GM19324 (cell line): ENCODE data around the gene NEURL2.
"Not testable (repeated sequence)": the region's sequence is repeated elsewhere in the genome, so short reads cannot be mapped to it uniquely, and the experiment has no call there.

Experiments used
- ATAC-seq: cut with Tn5 transposase; IDR thresholded peaks from one replicate; pipeline ENCODE4 v1.9.1; 2021; ENCODE audit warnings: mild to moderate bottlenecking, moderate library complexity; ENCODE audit not compliant: unreplicated experiment, low FRiP score

The NEURL2 gene

DNA sequence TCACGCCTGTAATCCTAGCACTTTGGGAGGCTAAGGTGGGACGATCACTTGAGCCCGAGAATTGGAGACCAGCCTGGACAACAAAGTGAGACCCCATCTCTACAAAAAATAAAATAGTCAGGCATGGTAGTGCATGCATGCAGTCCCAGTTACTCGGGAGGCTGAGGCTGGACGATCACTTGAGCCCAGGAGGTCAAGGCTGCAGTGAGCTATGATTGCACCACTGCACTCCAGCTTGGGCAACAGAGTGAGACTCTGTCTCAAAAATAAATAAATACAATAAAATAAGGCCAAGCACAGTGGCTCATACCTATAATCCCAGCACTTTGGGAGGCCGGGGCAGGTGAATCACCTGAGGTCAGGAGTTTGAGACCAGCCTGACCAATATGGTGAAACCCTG lies 10.3 kb upstream of the NEURL2 start:
- ATAC-seq: not testable (repeated sequence)

DNA sequence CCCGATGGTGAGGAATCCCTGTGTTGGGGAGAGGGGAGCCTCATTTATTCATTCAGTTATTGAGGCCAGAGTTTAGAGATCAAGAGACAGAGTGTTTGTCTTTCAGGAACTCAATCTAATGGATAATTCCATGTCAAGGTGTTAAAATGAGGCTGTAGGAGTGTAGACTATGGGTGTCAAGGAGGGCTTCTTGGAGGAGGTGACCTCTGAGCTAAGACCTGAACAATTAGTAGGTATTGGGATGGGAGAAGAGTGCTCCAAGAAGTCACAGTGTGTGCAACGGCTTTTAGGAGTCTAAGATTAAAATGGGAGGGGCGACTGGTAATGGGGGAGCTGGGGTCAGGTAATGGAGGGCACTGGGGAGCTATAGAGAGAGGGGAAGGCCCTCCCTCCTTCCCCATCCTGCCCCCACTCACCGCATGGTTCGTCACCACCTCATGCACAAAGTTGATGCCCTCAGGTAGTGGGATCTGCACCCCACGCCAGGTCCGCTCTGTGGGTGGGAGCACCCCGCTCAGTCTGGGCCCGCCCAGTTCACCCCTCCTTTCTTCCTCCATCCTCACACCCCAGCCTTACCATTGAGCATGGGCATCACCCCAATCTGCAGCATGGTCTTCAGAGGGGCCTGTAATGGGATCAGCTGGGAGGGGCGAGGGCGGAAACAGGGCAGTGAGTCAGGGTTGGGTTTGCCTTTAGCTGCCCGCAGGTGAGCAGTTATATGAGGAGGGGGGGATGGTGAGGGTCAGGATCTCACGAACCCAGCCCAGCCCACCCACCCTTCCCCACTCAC lies 8.2 kb upstream of the NEURL2 start:
- no peak for ATAC-seq

DNA sequence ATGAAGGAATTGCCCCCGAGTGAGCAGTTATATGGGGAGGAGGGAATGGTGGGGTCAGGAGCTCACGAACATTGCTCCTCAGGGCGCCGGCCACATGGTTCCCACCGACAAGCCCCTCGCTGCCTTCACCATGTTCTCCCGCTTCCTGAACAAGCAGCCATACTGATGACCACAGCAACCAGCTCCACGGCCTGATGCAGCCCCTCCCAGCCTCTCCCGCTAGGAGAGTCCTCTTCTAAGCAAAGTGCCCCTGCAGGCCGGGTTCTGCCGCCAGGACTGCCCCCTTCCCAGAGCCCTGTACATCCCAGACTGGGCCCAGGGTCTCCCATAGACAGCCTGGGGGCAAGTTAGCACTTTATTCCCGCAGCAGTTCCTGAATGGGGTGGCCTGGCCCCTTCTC lies 7.3 kb upstream of the NEURL2 start:
- no peak for ATAC-seq

DNA sequence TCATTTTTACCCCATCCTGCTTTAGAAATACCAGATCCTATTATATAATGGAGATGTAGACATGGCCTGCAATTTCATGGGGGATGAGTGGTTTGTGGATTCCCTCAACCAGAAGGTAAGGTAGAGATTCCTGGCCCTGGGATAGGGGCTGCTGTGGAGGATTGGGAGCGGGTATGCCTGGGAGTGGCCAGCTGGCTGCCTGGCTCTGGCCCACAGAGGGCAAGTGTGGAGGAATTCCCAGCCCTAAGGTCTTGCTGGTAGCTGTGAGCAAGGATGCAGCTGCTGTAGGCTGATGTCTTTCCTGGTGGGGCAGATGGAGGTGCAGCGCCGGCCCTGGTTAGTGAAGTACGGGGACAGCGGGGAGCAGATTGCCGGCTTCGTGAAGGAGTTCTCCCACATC lies 6.7 kb upstream of the NEURL2 start:
- no peak for ATAC-seq

DNA sequence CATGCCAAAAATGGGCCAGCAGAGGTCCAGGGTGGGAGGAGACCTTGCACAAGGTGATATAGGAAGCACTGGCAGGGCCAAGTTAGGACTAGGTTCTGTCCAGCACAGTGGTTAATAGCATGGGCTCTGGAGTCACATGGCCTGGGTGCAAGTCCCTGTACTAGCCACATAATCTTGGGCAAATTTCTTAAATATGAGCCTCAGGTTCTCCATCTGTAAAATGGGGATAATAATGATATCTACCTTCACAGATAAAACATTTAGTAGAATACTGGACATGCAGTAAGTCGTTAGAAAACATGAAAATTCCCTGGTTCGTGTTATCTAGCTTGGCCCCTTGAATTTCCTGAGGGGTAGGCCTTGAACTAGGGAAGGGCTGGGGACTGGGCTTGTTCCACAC lies 6.3 kb upstream of the NEURL2 start:
- no peak for ATAC-seq

DNA sequence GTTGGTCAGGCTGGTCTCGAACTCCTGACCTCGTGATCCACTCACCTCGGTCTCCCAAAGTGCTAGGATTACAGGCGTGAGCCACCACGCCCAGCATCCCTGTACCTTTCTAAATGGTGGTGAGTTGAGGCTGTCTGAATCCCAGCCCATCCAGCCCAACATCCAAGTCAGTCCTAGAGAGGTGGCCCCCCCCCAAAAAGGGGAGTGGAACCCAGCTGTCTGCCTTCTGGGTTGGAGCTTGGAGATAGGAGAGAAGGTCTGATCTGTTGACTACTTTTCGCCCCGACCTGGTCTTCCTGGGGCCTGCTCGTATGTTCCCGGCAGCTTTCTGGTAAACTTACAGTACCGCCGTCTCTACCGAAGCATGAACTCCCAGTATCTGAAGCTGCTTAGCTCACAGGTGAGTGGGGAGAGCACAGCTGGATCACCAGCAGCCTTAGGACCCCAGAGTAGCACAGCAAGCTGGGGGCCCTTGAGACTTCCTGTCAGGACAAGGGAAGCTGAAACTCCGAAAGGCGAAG lies 5.7 kb upstream of the NEURL2 start:
- no peak for ATAC-seq

DNA sequence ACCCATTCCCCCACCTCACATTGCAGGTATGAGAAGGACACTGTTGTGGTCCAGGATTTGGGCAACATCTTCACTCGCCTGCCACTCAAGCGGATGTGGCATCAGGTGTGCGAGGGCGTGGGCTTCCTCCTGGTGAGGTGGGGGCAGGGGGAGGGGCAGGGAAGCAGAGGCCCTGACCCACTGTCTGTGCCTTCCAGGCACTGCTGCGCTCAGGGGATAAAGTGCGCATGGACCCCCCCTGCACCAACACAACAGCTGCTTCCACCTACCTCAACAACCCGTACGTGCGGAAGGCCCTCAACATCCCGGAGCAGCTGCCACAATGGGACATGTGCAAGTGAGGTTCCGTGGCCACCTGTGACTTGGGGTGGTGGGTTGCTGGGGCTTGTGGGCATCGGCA lies 3.8 kb upstream of the NEURL2 start:
- no peak for ATAC-seq

DNA sequence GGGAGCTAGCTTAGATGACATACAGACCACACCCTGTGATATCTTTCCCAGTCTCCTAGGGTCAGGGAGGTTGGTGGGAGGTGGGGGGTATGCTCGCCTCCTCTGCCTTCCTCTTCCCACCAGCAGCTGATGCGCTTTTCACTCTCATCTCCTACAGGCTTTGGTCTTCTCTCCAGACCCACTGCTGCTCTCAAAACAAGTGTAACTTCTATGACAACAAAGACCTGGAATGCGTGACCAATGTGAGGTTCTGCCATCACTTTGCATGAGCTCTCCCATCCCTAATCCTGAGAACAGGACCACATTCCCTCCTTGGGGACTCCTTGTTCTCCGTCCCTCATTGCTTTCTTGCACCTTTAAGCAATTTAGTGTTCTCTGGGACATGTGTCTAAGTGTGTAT lies 2.8 kb upstream of the NEURL2 start:
- ATAC-seq: no peak

DNA sequence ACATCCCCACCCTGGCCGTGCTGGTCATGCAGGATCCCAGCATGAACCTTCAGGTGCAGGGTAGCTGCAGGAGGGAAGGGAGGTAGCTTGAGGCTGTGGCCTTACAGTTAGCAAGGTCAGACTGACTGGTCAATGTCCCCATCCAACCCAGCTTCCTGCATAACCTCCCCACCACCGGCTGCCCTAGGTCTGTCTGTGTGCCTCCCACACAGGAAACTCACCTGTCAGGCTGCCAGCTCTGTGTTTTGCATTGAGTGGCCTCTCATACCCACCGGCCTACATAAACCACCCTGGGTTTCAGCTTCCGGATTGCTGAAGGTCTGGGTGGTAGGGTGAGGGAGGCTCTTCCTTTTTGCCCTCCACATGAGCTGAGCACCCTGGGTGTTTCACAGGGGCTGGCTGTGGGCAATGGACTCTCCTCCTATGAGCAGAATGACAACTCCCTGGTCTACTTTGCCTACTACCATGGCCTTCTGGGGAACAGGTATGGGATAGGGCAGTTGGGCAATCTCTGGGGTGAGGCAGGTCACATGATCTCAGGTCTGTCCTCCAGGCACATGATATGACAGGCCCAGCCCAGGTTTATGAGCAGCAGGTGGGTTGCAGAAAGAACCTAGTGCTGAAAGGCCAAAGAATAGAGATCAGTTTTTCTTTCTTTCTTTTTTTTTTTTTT lies 2.0 kb upstream of the NEURL2 start:
- no peak for ATAC-seq

DNA sequence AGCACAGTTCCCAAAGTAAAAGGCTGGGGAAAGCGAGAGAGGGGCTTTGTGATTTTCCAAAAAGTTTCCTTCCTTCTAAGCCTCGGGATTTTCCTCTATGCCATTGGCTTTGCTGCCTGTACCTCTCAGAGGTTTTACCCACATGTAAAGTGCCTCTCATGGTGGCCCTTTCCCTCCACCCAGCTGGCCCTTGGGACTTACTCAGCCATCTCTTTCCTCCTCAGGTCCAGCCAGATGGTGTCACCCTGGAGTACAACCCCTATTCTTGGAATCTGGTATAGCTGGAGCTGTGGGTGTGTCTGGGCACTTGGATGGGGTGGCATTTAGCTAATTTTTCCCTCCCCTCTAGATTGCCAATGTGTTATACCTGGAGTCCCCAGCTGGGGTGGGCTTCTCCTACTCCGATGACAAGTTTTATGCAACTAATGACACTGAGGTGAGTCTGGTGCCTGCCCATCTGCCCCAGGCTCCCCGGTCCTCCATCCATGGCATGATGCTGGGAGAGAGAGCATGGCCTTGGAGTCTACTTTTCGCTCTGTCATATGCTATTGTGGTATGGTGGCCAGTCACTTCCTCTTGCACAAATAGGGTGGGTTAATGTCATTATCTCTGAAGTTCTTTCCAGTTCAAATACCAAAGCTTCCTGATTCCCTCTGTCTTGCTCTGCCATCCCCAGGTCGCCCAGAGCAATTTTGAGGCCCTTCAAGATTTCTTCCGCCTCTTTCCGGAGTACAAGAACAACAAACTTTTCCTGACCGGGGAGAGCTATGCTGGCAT lies 1.2 kb upstream of the NEURL2 start:
- ATAC-seq: no peak

DNA sequence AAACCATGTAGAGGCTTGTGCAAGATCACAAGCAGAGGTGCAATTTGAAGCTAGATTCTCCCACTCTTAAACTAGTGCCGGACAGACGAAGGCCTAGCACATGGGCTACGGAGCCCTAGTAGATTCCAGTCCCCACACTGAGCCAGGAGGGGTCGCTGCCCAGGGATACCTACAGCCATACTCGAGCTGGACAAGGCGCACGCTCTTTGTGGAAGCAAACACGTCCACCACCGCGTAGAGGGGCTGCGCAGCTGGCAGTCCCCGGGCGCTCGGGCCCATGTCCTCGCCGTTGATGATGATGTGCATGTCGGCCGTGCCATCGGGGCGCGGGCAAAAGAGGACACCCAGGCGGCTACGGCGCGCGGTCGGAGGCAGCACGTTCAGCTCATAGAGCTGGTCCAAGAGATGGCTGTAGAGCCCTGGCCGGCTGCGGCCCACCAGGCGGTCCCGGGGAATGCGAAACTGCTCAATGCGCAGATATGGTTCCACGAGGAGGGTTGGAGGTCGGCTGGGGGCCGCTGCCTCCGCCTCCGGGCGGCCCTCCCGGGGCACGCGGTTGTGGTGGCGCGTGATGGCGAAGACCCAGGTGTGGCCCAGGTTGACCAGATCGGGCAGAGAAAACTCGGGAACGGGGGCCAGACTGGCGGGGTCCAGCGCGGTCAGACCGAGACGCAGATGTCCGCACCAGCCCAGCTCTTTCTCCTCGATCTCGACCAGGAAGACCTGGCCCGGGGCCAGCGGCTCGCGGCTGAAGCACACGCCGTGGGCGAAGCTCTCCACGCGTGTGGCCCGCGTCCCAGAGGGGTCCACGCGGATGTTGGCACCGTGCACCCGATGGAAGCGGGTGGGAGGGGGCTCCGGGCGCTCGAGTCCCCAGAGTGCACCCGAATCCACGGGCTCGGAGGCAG lies 677 bp downstream of the NEURL2 start:
- no peak for ATAC-seq

DNA sequence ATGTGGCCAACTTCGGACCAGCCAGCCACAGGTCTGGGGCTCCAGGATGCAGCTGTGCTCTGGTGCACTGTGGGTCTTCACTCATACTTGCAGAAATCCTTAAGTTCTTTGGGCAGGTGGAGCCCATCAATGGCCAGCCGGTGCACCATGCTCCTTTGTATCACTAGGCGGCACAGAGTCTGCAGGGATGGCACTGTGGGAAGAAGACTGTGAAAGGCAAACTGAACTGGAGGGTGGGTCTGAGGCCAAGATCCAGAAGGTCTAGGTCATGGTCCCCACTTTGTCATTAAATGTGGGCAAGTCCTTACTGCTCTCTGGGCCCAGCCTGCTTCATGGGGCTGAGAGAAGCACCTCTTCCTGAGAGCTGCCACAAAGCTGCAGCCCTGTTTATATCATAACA lies 2.3 kb downstream of the NEURL2 start:
- no peak for ATAC-seq

DNA sequence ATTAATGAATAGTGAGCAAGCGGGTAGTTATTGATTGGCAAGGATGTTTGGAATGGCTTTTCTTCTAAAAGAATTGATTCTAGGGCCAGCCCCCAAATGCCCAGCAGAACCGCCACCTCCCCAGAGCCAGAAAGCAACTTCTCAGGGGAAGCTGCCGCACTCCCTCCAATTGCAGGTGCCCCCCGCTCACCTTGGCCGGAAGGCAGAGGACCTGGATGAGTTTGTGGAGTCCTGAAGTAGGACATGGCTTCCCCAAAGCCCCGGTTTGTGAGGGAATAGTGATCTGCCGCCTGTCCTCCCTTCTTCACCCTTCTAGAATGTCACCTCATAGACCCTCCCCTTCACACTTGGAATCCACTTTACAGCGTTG lies 3.7 kb downstream of the NEURL2 start, which contains the start of gene SPATA25:
SPATA25 (minus strand) TSS at position 277 of the 370 bp plus-strand sequence; CDS start at position 245, 32 bp downstream.
- ATAC-seq: no peak

DNA sequence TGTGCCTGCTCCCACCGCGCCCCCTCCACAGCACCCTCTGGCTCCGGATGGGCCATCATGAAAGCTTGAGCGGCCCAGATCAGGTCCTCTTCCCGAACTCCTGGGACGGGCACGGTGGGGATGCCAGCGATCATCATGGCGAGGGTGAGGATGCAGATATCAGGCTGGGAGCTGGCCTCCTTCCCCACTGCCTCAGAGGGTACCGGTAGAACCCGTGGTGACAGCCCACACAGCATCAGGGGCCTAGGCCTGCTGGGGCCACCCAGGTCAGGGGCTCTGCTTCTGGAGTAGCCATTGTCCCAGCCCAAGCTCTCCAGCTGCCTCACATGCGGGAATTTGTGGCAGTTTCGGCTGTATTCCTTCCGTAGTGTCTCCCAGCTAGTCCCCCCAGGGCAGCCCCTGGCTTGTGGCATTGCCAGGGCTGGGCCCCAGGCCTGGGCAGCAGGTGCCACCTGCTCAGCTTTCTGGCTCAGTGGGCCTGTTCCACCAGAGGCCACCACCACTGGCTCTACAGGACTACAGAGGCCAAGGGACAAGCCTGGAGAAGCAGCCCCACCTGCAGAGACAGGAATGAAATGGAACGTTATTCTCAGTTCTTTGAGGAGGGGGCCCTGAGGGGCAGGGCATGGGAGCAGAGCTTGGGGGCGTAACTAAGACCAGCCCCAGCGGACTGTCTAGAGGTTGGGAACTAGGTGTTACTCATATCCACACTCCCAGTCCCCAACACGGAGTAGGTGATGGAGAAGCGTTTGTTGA lies 4.2 kb downstream of the NEURL2 start:
- no peak for ATAC-seq

DNA sequence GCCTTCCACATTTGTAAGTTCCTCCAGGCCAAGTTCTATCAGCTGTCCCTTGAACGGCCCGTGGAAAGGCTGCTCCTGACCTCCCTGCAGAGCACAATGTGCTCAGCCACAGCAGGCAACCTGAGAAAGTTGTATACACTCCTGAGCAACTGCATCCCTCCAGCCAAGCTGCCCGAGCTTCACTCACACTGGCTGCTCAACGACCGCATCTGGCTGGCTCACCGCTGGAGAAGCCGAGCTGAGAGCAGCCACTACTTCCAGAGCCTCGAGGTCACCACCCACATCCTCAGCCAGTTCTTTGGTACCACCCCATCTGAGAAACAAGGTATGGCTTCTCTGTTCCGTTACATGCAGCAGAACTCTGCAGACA lies 7.9 kb downstream of the NEURL2 start:
- ATAC-seq: no peak

DNA sequence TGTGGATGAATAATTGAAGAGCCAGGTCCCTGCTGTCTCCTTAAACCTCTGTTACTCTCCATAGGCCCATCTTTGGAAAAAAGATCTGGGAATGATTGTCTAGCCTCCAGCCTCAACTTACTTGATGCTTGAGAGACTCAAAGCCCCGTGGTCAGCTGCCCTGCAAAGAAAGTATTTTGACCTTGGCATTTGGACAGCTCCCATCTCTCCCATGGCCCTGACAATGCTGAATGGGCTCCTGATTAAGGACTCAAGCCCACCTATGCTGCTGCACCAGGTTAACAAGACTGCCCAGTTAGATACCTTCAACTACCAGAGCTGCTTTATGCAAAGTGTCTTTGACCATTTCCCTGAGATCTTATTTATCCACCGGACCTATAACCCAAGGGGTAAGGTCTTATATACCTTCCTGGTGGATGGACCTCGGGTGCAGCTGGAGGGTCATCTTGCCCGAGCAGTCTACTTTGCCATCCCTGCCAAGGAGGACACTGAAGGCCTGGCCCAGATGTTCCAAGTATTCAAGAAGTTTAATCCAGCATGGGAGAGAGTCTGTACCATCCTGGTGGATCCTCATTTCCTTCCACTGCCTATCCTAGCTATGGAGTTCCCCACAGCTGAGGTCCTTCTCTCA lies 8.4 kb downstream of the NEURL2 start:
- ATAC-seq: no peak

DNA sequence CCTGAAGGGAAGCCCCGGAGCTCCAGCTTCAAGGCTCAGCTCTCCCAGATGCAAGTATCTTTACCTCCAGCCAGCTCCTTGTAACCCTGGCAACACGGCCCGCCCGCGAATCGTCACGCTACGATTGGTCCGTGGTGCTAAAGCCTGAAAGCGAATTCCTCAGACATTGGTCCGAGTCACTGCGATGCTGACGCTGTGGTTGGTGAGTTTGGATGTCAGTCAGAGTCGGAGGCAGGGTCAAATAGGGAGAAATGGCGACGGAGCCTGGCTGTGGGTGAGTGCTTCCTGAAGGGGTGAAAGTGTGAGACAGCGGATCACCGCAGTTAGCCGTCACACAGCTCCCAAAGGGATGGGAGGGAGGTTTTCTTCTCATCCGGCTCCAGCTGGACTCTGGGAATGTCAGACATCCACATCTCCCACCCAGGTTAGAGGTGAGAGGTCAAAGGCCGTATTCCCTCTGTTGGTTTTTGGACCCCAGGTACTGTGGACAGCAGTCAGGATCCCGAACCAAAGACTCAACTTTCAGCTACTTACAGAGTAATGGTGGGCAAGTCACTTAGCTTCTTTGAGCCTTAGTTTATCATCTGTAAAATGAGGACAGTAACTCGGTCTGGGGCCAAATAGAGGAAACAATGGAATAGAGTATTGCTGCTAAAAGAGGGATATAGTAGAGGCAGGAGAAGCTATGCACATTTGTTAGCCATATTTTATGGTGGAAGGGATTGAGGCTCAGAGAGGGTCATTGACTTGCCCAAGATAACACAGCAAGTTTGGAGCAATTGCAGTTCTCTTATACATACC lies 9.8 kb downstream of the NEURL2 start, which contains the start of gene ZSWIM1:
ZSWIM1 (plus strand) TSS at position 240 of the 801 bp plus-strand sequence. CDS start 1,366 bp downstream, outside the sequence.
- peak; percentile 96 for ATAC-seq
